ENCODE data around the gene LRP5. TPM values are rescaled to one million over a fixed set of nuclear protein-coding genes. Genes with fewer than 3 reads are reported as not detected.

The LRP5 gene
- total and polyA plus RNA-seq, 9 of the 15 experiments (the other 6 are each of a cell fraction or from before 2014, with no cell fraction given), result 0.48 to 44.2 (median 13.5) TPM

DNA sequence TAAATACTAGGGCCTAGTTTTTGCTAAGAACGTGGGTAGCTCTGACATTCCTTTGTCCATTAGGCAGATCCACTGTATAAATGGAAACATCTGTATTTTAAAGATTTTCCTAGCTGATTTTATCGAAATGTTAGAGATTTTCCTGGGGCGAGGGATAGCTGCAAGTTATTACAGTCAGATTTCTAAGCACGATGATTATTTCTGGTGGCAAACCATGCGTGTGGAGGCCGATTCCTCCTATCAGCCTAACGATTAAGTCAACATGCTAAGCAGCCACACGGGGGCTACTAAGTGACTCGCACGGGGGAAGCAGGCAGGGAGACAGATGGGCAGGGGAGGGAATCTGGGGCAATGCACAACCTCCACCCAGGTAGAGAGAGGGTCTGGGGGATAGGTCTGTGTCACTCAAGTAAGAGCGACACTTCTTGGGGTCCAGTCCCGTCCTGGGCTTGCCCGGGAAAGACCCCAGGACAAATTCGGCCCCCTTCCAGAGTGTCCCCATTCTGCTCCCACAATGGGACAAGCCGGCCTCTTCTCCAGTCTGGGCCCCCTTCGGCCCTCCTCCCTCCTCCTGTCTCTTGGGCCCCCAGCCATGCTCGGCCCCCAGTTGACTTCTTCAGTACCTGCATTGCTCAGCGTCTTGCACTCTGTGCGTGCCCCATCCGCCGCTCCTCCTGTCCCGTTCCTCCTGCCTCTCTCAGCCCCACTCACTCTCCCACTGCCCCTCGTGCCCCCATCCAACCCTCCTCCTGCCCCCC is 41.2 kb upstream of the LRP5 start (continued):
- TF ChIP-seq SAP30 (IDR thresholded peaks at IDR 0.05; ENCODE audit: borderline replicate concordance, insufficient read depth, low read depth, low read length, poor library complexity, severe bottlenecking) (peak; percentile 48), POLR2AphosphoS5 (IDR thresholded peaks at IDR 0.05; ENCODE audit: control insufficient read depth, insufficient read depth, low read depth, low read length) (peak; percentile 51; the same call in 1 of the 2 replicates), NCOA2 (IDR thresholded peaks at IDR 0.05; ENCODE audit: partially characterized antibody in 2 of 2) (no peak)
- TF ChIP-seq, protein P1, sequence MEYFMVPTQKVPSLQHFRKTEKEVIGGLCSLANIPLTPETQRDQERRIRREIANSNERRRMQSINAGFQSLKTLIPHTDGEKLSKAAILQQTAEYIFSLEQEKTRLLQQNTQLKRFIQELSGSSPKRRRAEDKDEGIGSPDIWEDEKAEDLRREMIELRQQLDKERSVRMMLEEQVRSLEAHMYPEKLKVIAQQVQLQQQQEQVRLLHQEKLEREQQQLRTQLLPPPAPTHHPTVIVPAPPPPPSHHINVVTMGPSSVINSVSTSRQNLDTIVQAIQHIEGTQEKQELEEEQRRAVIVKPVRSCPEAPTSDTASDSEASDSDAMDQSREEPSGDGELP (CRISPR knock-in tag; IDR thresholded peaks at IDR 0.05; ENCODE audit: borderline replicate concordance), result peak; percentile 40

DNA sequence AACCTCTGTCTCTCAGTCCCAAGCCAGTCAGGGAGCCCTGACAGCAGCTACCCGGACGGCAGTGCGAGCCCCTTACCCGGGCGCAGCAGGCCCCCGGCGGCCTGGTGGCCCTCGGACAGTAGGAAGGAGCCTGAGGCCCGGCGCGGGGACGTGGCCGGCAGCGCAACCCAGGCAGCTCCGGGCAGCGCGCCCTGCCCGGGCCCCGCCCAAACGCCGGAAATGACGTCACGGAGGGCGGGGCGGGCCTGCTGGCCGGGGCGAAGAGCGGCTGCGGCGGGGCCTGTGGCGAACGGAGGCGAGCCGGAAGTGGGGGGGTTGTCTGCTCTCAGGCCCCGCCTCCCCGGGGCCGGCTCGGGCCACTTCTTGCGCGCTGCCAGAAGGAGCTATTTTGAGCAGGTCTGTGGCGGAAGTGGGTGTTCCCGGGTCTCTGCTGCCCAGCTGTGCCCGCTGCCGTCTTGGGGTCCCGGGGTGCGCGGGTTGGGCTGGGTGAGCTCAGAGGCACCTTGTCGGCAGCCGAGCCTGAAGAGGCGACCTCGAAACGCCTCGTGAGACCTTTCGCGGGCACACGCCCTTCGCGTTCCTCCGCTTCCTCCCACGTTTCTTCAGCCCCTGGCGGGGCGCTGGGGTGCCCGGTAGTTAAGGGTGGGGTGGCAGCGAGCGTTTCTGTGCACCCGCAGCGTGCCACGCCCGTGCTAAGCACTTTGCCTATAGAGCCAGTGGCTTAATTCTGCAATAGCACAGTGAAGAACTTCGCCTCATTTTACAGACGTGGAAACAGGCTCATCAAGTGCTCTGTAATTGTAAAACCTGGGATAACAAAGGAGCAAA is 40.4 kb upstream of the LRP5 start, which contains the start of gene C11orf24:
Gene C11orf24 (minus strand): TSS at position 193 of the 828 bp plus-strand sequence. CDS start 8,206 bp downstream, outside the sequence.
- Histone ChIP-seq H3K4me3 (peak within 1 kb of the TSS; percentile 90), H3K27me3 (ENCODE audit: control insufficient read depth in 2 of 2, insufficient read depth in 2 of 2, low read length in 2 of 2) (no peaks in the 10 kb centered on the region), H3K9ac (ENCODE audit: insufficient read depth in 1 of 2, low read depth in 2 of 2, low read length in 2 of 2) (peak within 1 kb of the TSS; percentile 97 to 98), H2AFZ (ENCODE audit: low read depth, low read length) (peak within 1 kb of the TSS; percentile 94), H3K4me1 (replicated peaks in 1 of 2; ENCODE audit: control insufficient read depth in 2 of 2, insufficient read depth in 2 of 2, low read length in 2 of 2) (peaks cover 22 to 39% of the 10 kb centered on the region in 2 experiments), H3K27ac (ENCODE audit: extremely low read depth, low read depth, low read length) (peak within 1 kb of the TSS; percentile 97), H3K9me1 (ENCODE audit: control insufficient read depth, insufficient read depth, low read length) (no peaks in the 10 kb centered on the region), H3K36me3 (ENCODE audit: control insufficient read depth, insufficient read depth, low read length) (peaks cover 34% of the 10 kb centered on the region; the same call in 2 of the 3 replicates), H3K4me2 (ENCODE audit: insufficient read depth, low read length) (peak within 1 kb of the TSS; percentile 92), H3K9me3 (replicated peaks; ENCODE audit: control insufficient read depth, insufficient read depth, low read depth, low read length) (no peaks in the 10 kb centered on the region), H3K79me2 (ENCODE audit: control insufficient read depth, insufficient read depth, low read length) (peaks cover 48% of the 10 kb centered on the region), H4K20me1 (replicated peaks; ENCODE audit: control insufficient read depth, insufficient read depth, low read length) (no peaks in the 10 kb centered on the region)
- CTCF ChIA-PET (ENCODE audit: low intra/inter-chr PET ratio), result interaction anchor here (0.6 to 1.1 kb wide), 2 partner anchors 28 to 112 kb away, joined by 3 read pairs; no protein-coding TSS in a partner anchor
- TSS peak; percentile 93 for BruUV-seq (replicated peaks)
- ATAC-seq (peak; percentile 88), FAIRE-seq (no peak), DNase-seq (ENCODE audit: extremely low read depth in 1 of 4, low spot score in 3 of 4) (peak; percentile 95 to 99 (median 98))
- in situ Hi-C loops (cut with MboI), result no loop called here
- POLR2A ChIA-PET, result interaction anchor here (0.5 to 4.8 kb wide), 20 partner anchors 12 to 244 kb away, joined by 3 to 25 read pairs (median 3); no protein-coding TSS in a partner anchor
- 2% methylated on average over 46 of the region's 71 CpGs for WGBS (ENCODE audit: insufficient coverage, low coverage, missing lambda C conversion rate)
- intact Hi-C loops (cut with micrococcal nuclease), result no loop called here
- TF ChIP-seq CHD2 (IDR thresholded peaks at IDR 0.05; ENCODE audit: low read depth, low read length) (no peak), CEBPB (tag; IDR thresholded peaks at IDR 0.05) (no peak), L3MBTL2 (IDR thresholded peaks at IDR 0.05) (peak; percentile 91), SPI1 (IDR thresholded peaks at IDR 0.05; ENCODE audit: borderline replicate concordance, low read depth, low read length) (peak; percentile 37; the same call in 1 of the 2 replicates), ZNF785 (CRISPR knock-in tag; IDR thresholded peaks at IDR 0.05) (no peak), SMARCA4 (IDR thresholded peaks at IDR 0.05) (peak; percentile 55)
- TF ChIP-seq, protein P2, sequence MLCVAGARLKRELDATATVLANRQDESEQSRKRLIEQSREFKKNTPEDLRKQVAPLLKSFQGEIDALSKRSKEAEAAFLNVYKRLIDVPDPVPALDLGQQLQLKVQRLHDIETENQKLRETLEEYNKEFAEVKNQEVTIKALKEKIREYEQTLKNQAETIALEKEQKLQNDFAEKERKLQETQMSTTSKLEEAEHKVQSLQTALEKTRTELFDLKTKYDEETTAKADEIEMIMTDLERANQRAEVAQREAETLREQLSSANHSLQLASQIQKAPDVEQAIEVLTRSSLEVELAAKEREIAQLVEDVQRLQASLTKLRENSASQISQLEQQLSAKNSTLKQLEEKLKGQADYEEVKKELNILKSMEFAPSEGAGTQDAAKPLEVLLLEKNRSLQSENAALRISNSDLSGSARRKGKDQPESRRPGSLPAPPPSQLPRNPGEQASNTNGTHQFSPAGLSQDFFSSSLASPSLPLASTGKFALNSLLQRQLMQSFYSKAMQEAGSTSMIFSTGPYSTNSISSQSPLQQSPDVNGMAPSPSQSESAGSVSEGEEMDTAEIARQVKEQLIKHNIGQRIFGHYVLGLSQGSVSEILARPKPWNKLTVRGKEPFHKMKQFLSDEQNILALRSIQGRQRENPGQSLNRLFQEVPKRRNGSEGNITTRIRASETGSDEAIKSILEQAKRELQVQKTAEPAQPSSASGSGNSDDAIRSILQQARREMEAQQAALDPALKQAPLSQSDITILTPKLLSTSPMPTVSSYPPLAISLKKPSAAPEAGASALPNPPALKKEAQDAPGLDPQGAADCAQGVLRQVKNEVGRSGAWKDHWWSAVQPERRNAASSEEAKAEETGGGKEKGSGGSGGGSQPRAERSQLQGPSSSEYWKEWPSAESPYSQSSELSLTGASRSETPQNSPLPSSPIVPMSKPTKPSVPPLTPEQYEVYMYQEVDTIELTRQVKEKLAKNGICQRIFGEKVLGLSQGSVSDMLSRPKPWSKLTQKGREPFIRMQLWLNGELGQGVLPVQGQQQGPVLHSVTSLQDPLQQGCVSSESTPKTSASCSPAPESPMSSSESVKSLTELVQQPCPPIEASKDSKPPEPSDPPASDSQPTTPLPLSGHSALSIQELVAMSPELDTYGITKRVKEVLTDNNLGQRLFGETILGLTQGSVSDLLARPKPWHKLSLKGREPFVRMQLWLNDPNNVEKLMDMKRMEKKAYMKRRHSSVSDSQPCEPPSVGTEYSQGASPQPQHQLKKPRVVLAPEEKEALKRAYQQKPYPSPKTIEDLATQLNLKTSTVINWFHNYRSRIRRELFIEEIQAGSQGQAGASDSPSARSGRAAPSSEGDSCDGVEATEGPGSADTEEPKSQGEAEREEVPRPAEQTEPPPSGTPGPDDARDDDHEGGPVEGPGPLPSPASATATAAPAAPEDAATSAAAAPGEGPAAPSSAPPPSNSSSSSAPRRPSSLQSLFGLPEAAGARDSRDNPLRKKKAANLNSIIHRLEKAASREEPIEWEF (CRISPR knock-in tag; IDR thresholded peaks at IDR 0.05), result no peak

All from K562 (cell line).